ENCODE data around the gene SNTB2. TPM values are rescaled to one million over a fixed set of nuclear protein-coding genes. Genes with fewer than 3 reads are reported as not detected.

SNTB2 gene
- total and polyA plus RNA-seq, 2 of the 13 experiments (the other 11 are each of a cell fraction or from before 2014, with no cell fraction given) = 11.5 to 19.2 TPM

GRCh38 chr16:69329369-69330285 is 142.7 kb downstream of the SNTB2 start (continued):
- TF ChIP-seq SNAI1 (CRISPR knock-in tag; IDR thresholded peaks at IDR 0.05; ENCODE audit: borderline replicate concordance) (no peak), SETDB1 (CRISPR knock-in tag; IDR thresholded peaks at IDR 0.05; ENCODE audit: borderline replicate concordance) (no peak), REXO4 (CRISPR knock-in tag; IDR thresholded peaks at IDR 0.05; ENCODE audit: borderline replicate concordance) (no peak), ZNF142 (CRISPR knock-in tag; IDR thresholded peaks at IDR 0.05) (no peak), ZNF367 (CRISPR knock-in tag; IDR thresholded peaks at IDR 0.05; ENCODE audit: borderline replicate concordance) (no peak), ARHGAP35 (CRISPR knock-in tag; IDR thresholded peaks at IDR 0.05; ENCODE audit: borderline replicate concordance) (peak; percentile 27; the same call in 1 of the 2 replicates), FOXC1 (CRISPR knock-in tag; IDR thresholded peaks at IDR 0.05; ENCODE audit: borderline replicate concordance) (no peak; the same call in 1 of the 2 replicates), ZNF451 (CRISPR knock-in tag; IDR thresholded peaks at IDR 0.05) (no peak; the same call in 1 of the 2 replicates), KLF13 (CRISPR knock-in tag; IDR thresholded peaks at IDR 0.05) (no peak), HCFC1 (IDR thresholded peaks at IDR 0.05; ENCODE audit: low read depth, low read length) (no peak), FOXJ3 (CRISPR knock-in tag; IDR thresholded peaks at IDR 0.05; ENCODE audit: borderline replicate concordance) (no peak), ZNF670 (CRISPR knock-in tag; IDR thresholded peaks at IDR 0.05; ENCODE audit: borderline replicate concordance) (peak; percentile 67; the same call in 1 of the 2 replicates), ZSCAN9 (CRISPR knock-in tag; IDR thresholded peaks at IDR 0.05; ENCODE audit: borderline replicate concordance) (no peak), ZSCAN12 (CRISPR knock-in tag; IDR thresholded peaks at IDR 0.05) (no peak), ZNF883 (CRISPR knock-in tag; IDR thresholded peaks at IDR 0.05; ENCODE audit: not compliant biosample characterization) (no peak), ZNF678 (CRISPR knock-in tag; IDR thresholded peaks at IDR 0.05) (peak; percentile 42; the same call in 1 of the 2 replicates), MIXL1 (CRISPR knock-in tag; IDR thresholded peaks at IDR 0.05) (no peak), FIP1L1 (IDR thresholded peaks at IDR 0.05; ENCODE audit: borderline replicate concordance, insufficient read depth, low read depth, low read length) (no peak), CBFB (CRISPR knock-in tag; IDR thresholded peaks at IDR 0.05) (no peak), CENPX (CRISPR knock-in tag; IDR thresholded peaks at IDR 0.05) (peak; percentile 82; the same call in 1 of the 2 replicates)
